Globus pallidus (tissue), 1 donor: Measurements from ENCODE around the gene AGO1.
"Not testable (repeated sequence)": the region's sequence is repeated elsewhere in the genome, so short reads cannot be mapped to it uniquely, and the experiment has no call there.

Experiments
- DNase-seq: peaks from one replicate; pipeline ENCODE4 v3.0.0-alpha.2; 2015; ENCODE audit warnings: low spot score

Gene AGO1

GRCh38 chr1:35972631-35973030, 89.6 kb downstream of the AGO1 start:
- not testable (repeated sequence) for DNase-seq

DNA sequence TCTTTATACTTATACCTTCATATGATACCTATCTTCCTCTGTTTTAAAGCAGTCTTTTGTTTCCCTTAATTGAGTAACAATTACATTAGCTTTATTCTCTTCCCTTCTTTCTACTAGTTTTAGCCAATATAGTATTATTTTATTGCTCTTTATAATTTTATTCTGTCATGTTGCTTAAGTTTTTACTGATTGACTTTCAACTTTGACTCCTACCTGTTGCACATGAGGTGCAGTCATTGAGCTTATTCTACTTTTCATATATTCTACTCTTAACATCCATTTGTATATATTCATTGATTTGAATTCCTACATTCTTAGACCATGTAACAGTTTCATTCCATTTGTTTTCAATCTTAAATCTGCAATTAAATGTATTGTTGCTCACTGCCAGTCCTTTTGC, 97.1 kb downstream of the AGO1 start:
- DNase-seq = no peak
